HEK293 (cell line): Measurements from ENCODE around the gene ERCC3.
A peak's percentile ranks its signal among the peaks of the same experiment; 100 is the strongest.

Source experiments
- FEZF1 ChIP-seq: fragments of 450-650 bp; formaldehyde crosslinking; IDR thresholded peaks from 2 replicates; pipeline ENCODE4 v1.5.1; 2016; ENCODE audit warnings: missing biosample characterization, missing genetic modification characterization
- GFI1B ChIP-seq: fragments of 450-650 bp; formaldehyde crosslinking; IDR thresholded peaks from 2 replicates; pipeline ENCODE4 v1.5.1; 2016; ENCODE audit warnings: missing biosample characterization, missing genetic modification characterization
- KLF1 ChIP-seq: fragments of 450-650 bp; formaldehyde crosslinking; IDR thresholded peaks from 2 replicates; pipeline ENCODE4 v1.5.1; 2016; ENCODE audit warnings: missing biosample characterization, missing genetic modification characterization
- RBAK ChIP-seq: fragments of 450-650 bp; formaldehyde crosslinking; IDR thresholded peaks from 2 replicates; pipeline ENCODE4 v1.5.1; 2016; ENCODE audit warnings: missing biosample characterization, missing genetic modification characterization
- ZBTB20 ChIP-seq: fragments of 450-650 bp; formaldehyde crosslinking; IDR thresholded peaks from 2 replicates; pipeline ENCODE4 v1.5.1; 2016; ENCODE audit warnings: missing biosample characterization, missing genetic modification characterization
- ZBTB7A ChIP-seq: fragments of 450-650 bp; formaldehyde crosslinking; IDR thresholded peaks from 2 replicates; pipeline ENCODE4 v1.5.1; 2016; ENCODE audit warnings: low read depth, missing biosample characterization, missing genetic modification characterization
- ZEB2 ChIP-seq: fragments of 450-650 bp; formaldehyde crosslinking; IDR thresholded peaks from 2 replicates; pipeline ENCODE4 v1.5.1; 2016; ENCODE audit warnings: missing biosample characterization, missing genetic modification characterization
- ZFHX2 ChIP-seq: fragments of 450-650 bp; formaldehyde crosslinking; conservative IDR thresholded peaks from 2 replicates; pipeline ENCODE4 v1.5.1; 2016; ENCODE audit warnings: missing biosample characterization, missing genetic modification characterization
- ZIC2 ChIP-seq: fragments of 450-650 bp; formaldehyde crosslinking; IDR thresholded peaks from 2 replicates; pipeline ENCODE4 v1.5.1; 2016; ENCODE audit warnings: missing biosample characterization, missing genetic modification characterization
- ZNF133 ChIP-seq: fragments of 450-650 bp; formaldehyde crosslinking; IDR thresholded peaks from 2 replicates; pipeline ENCODE4 v1.5.1; 2016; ENCODE audit warnings: missing biosample characterization, missing genetic modification characterization
- ZNF140 ChIP-seq: fragments of 450-650 bp; formaldehyde crosslinking; IDR thresholded peaks from 2 replicates; pipeline ENCODE4 v1.5.1; 2016; ENCODE audit warnings: missing biosample characterization, missing genetic modification characterization
- ZNF184 ChIP-seq: fragments of 450-650 bp; IDR thresholded peaks from 2 replicates; pipeline ENCODE4 v1.5.1; 2018; ENCODE audit warnings: missing biosample characterization, mild to moderate bottlenecking, missing genetic modification characterization
- ZNF223 ChIP-seq: fragments of 450-650 bp; formaldehyde crosslinking; IDR thresholded peaks from 2 replicates; pipeline ENCODE4 v1.5.1; 2016; ENCODE audit warnings: missing biosample characterization, missing genetic modification characterization
- ZNF23 ChIP-seq: fragments of 450-650 bp; formaldehyde crosslinking; IDR thresholded peaks from 2 replicates; pipeline ENCODE4 v1.5.1; 2016; ENCODE audit warnings: missing biosample characterization, missing genetic modification characterization, borderline replicate concordance
- ZNF24 ChIP-seq: fragments of 450-650 bp; formaldehyde crosslinking; IDR thresholded peaks from 2 replicates; pipeline ENCODE4 v1.5.1; 2016; ENCODE audit warnings: missing biosample characterization, missing genetic modification characterization
- ZNF324 ChIP-seq: fragments of 450-650 bp; formaldehyde crosslinking; IDR thresholded peaks from 2 replicates; pipeline ENCODE4 v1.5.1; 2016; ENCODE audit warnings: missing biosample characterization, missing genetic modification characterization
- ZNF354C ChIP-seq: fragments of 450-650 bp; formaldehyde crosslinking; IDR thresholded peaks from 2 replicates; pipeline ENCODE4 v1.5.1; 2016; ENCODE audit warnings: missing biosample characterization, missing genetic modification characterization, low read depth, borderline replicate concordance
- ZNF366 ChIP-seq: fragments of 450-650 bp; formaldehyde crosslinking; conservative IDR thresholded peaks from 2 replicates; pipeline ENCODE4 v1.5.1; 2016; ENCODE audit warnings: missing biosample characterization, missing genetic modification characterization
- ZNF629 ChIP-seq: fragments of 450-650 bp; formaldehyde crosslinking; IDR thresholded peaks from 2 replicates; pipeline ENCODE4 v1.5.1; 2017; ENCODE audit warnings: missing biosample characterization, missing genetic modification characterization
- ZNF654 ChIP-seq: fragments of 450-650 bp; formaldehyde crosslinking; IDR thresholded peaks from 2 replicates; pipeline ENCODE4 v1.5.1; 2016; ENCODE audit warnings: low read depth, missing biosample characterization, missing genetic modification characterization
- ZNF701 ChIP-seq: fragments of 450-650 bp; formaldehyde crosslinking; IDR thresholded peaks from 2 replicates; pipeline ENCODE4 v1.5.1; 2016; ENCODE audit warnings: missing biosample characterization, missing genetic modification characterization
- ZNF777 ChIP-seq: fragments of 450-650 bp; formaldehyde crosslinking; IDR thresholded peaks from 2 replicates; pipeline ENCODE4 v1.5.1; 2017; ENCODE audit warnings: missing biosample characterization, missing genetic modification characterization, borderline replicate concordance
- ZNF792 ChIP-seq: fragments of 450-650 bp; formaldehyde crosslinking; IDR thresholded peaks from 2 replicates; pipeline ENCODE4 v1.5.1; 2016; ENCODE audit warnings: missing biosample characterization, missing genetic modification characterization
- TF ChIP-seq, protein P1 (sequence below): fragments of 450-650 bp; formaldehyde crosslinking; IDR thresholded peaks from 2 replicates; pipeline ENCODE4 v1.5.1; 2017; ENCODE audit warnings: missing biosample characterization, missing genetic modification characterization
- TF ChIP-seq, protein P2 (sequence below): fragments of 450-650 bp; formaldehyde crosslinking; IDR thresholded peaks from 2 replicates; pipeline ENCODE4 v1.5.1; 2016; ENCODE audit warnings: missing biosample characterization, missing genetic modification characterization
- TF ChIP-seq, protein P3 (sequence below): fragments of 450-650 bp; formaldehyde crosslinking; IDR thresholded peaks from 2 replicates; pipeline ENCODE4 v1.5.1; 2016; ENCODE audit warnings: missing biosample characterization, missing genetic modification characterization
- TF ChIP-seq, protein P4 (sequence below): fragments of 450-650 bp; formaldehyde crosslinking; IDR thresholded peaks from 2 replicates; pipeline ENCODE4 v1.5.1; 2016; ENCODE audit warnings: missing biosample characterization, missing genetic modification characterization
- TF ChIP-seq, protein P5 (sequence below): fragments of 450-650 bp; formaldehyde crosslinking; IDR thresholded peaks from 2 replicates; pipeline ENCODE4 v1.5.1; 2016; ENCODE audit warnings: missing biosample characterization, missing genetic modification characterization
- TF ChIP-seq, protein P6 (sequence below): IDR thresholded peaks from 2 replicates; pipeline ENCODE4 v1.6.1; 2011; ENCODE audit warnings: mild to moderate bottlenecking, low read depth, low read length, borderline replicate concordance

The ERCC3 gene

DNA sequence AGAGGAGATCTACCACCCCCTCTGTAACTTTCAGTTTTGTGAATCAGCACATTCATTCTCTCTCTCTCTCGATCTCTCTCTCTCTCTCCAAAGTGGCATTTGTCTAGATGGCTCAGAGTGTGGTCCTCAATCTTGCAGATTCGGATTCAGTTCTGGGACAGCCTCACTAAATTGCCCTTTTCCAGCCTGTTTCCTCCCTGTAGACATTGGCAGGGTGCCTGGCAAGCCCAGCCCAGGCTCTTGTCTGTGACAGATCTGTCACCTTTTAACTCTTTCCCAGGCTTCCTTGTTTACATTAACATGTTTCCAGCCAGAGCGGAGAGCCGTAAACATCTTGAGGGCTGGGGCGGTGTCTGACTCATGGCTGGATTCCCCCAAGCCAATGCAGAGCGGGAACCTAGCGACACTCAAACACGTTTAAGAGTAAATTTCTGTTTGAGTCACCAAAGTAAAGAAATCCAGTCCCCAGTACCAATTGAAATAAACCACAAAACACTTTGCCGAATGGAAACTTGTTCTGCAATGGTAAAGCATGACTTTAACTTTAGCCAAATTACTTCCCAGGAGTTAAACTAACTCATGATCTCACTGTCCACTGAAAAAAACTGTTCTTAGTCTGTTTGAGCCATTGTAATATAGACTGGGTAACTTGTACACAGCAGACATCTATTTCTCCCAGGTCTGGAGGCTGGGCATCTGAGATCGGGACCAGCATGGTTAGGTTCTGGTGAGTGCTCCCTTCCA lies 67.3 kb downstream of the ERCC3 start (continued):
- TF ChIP-seq ZNF184 (tag by site-specific recombination): peak; percentile 86
- peak; percentile 85 for TF ChIP-seq ZNF366 (tag by site-specific recombination)
- TF ChIP-seq, protein P1, sequence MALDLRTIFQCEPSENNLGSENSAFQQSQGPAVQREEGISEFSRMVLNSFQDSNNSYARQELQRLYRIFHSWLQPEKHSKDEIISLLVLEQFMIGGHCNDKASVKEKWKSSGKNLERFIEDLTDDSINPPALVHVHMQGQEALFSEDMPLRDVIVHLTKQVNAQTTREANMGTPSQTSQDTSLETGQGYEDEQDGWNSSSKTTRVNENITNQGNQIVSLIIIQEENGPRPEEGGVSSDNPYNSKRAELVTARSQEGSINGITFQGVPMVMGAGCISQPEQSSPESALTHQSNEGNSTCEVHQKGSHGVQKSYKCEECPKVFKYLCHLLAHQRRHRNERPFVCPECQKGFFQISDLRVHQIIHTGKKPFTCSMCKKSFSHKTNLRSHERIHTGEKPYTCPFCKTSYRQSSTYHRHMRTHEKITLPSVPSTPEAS: no peak
- TF ChIP-seq FEZF1: peak; percentile 94
- no peak for TF ChIP-seq ZNF654 (tag by site-specific recombination)
- no peak for TF ChIP-seq ZNF223 (tag by site-specific recombination)
- TF ChIP-seq, protein P2, sequence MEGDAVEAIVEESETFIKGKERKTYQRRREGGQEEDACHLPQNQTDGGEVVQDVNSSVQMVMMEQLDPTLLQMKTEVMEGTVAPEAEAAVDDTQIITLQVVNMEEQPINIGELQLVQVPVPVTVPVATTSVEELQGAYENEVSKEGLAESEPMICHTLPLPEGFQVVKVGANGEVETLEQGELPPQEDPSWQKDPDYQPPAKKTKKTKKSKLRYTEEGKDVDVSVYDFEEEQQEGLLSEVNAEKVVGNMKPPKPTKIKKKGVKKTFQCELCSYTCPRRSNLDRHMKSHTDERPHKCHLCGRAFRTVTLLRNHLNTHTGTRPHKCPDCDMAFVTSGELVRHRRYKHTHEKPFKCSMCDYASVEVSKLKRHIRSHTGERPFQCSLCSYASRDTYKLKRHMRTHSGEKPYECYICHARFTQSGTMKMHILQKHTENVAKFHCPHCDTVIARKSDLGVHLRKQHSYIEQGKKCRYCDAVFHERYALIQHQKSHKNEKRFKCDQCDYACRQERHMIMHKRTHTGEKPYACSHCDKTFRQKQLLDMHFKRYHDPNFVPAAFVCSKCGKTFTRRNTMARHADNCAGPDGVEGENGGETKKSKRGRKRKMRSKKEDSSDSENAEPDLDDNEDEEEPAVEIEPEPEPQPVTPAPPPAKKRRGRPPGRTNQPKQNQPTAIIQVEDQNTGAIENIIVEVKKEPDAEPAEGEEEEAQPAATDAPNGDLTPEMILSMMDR (tag by site-specific recombination): no peak
- TF ChIP-seq ZBTB7A (tag by site-specific recombination): no peak
- TF ChIP-seq, protein P3, sequence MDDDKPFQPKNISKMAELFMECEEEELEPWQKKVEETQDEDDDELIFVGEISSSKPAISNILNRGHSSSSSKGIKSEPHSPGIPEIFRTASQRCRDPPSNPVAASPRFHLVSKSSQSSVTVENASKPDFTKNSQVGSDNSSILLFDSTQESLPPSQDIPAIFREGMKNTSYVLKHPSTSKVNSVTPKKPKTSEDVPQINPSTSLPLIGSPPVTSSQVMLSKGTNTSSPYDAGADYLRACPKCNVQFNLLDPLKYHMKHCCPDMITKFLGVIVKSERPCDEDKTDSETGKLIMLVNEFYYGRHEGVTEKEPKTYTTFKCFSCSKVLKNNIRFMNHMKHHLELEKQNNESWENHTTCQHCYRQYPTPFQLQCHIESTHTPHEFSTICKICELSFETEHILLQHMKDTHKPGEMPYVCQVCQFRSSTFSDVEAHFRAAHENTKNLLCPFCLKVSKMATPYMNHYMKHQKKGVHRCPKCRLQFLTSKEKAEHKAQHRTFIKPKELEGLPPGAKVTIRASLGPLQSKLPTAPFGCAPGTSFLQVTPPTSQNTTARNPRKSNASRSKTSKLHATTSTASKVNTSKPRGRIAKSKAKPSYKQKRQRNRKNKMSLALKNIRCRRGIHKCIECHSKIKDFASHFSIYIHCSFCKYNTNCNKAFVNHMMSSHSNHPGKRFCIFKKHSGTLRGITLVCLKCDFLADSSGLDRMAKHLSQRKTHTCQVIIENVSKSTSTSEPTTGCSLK: no peak
- TF ChIP-seq ZNF24 (tag by site-specific recombination): peak; percentile 81
- TF ChIP-seq ZNF324 (tag by site-specific recombination): no peak
- TF ChIP-seq ZFHX2 (tag by site-specific recombination): no peak
- no peak for TF ChIP-seq ZNF777
- TF ChIP-seq, protein P4, sequence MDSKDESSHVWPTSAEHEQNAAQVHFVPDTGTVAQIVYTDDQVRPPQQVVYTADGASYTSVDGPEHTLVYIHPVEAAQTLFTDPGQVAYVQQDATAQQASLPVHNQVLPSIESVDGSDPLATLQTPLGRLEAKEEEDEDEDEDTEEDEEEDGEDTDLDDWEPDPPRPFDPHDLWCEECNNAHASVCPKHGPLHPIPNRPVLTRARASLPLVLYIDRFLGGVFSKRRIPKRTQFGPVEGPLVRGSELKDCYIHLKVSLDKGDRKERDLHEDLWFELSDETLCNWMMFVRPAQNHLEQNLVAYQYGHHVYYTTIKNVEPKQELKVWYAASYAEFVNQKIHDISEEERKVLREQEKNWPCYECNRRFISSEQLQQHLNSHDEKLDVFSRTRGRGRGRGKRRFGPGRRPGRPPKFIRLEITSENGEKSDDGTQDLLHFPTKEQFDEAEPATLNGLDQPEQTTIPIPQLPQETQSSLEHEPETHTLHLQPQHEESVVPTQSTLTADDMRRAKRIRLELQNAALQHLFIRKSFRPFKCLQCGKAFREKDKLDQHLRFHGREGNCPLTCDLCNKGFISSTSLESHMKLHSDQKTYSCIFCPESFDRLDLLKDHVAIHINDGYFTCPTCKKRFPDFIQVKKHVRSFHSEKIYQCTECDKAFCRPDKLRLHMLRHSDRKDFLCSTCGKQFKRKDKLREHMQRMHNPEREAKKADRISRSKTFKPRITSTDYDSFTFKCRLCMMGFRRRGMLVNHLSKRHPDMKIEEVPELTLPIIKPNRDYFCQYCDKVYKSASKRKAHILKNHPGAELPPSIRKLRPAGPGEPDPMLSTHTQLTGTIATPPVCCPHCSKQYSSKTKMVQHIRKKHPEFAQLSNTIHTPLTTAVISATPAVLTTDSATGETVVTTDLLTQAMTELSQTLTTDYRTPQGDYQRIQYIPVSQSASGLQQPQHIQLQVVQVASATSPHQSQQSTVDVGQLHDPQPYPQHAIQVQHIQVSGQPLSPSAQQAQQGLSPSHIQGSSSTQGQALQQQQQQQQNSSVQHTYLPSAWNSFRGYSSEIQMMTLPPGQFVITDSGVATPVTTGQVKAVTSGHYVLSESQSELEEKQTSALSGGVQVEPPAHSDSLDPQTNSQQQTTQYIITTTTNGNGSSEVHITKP (tag by site-specific recombination): 0 out of 2 replicates have a peak, but pooled peaks have one; percentile 69
- peak; percentile 36; the same call in 1 of the 2 replicates for TF ChIP-seq ZBTB20 (tag by site-specific recombination)
- TF ChIP-seq ZNF792: no peak
- 0 out of 2 replicates have a peak, but pooled peaks have one; percentile 8 for TF ChIP-seq ZIC2 (tag by site-specific recombination)
- TF ChIP-seq, protein P5, sequence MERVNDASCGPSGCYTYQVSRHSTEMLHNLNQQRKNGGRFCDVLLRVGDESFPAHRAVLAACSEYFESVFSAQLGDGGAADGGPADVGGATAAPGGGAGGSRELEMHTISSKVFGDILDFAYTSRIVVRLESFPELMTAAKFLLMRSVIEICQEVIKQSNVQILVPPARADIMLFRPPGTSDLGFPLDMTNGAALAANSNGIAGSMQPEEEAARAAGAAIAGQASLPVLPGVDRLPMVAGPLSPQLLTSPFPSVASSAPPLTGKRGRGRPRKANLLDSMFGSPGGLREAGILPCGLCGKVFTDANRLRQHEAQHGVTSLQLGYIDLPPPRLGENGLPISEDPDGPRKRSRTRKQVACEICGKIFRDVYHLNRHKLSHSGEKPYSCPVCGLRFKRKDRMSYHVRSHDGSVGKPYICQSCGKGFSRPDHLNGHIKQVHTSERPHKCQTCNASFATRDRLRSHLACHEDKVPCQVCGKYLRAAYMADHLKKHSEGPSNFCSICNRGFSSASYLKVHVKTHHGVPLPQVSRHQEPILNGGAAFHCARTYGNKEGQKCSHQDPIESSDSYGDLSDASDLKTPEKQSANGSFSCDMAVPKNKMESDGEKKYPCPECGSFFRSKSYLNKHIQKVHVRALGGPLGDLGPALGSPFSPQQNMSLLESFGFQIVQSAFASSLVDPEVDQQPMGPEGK (tag by site-specific recombination): peak; percentile 46
- no peak for TF ChIP-seq ZNF701 (tag by site-specific recombination)
- no peak for TF ChIP-seq RBAK
- peak; percentile 84 for TF ChIP-seq KLF1 (tag by site-specific recombination)
- TF ChIP-seq, protein P6, sequence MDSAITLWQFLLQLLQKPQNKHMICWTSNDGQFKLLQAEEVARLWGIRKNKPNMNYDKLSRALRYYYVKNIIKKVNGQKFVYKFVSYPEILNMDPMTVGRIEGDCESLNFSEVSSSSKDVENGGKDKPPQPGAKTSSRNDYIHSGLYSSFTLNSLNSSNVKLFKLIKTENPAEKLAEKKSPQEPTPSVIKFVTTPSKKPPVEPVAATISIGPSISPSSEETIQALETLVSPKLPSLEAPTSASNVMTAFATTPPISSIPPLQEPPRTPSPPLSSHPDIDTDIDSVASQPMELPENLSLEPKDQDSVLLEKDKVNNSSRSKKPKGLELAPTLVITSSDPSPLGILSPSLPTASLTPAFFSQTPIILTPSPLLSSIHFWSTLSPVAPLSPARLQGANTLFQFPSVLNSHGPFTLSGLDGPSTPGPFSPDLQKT: no peak
- no peak for TF ChIP-seq ZNF140 (tag by site-specific recombination)
- peak; percentile 85 for TF ChIP-seq ZNF629 (tag by site-specific recombination)
- no peak for TF ChIP-seq ZNF133
- TF ChIP-seq ZNF23 (tag by site-specific recombination): no peak
- peak; percentile 85 for TF ChIP-seq ZEB2 (tag by site-specific recombination)
- TF ChIP-seq ZNF354C (tag by site-specific recombination): no peak
- no peak; the same call in 1 of the 2 replicates for TF ChIP-seq GFI1B
